Omental fat pad (tissue), 4 donors: ENCODE data around the gene ZNF432. TPM values are rescaled to one million over a fixed set of nuclear protein-coding genes. Genes with fewer than 3 reads are reported as not detected.
"Not testable (repeated sequence)": the region's sequence is repeated elsewhere in the genome, so short reads cannot be mapped to it uniquely, and the experiment has no call there.

Source experiments
- ATAC-seq: fragments of 150-250 bp; one replicate; pipeline ENCODE4 v1.9.1; 2016; ENCODE audit warnings: mild to moderate bottlenecking, moderate library complexity; ENCODE audit not compliant: low FRiP score
- DNase-seq: peaks from one replicate; pipeline ENCODE4 v3.0.0-alpha.2; 2019; ENCODE audit warnings: low spot score
- CTCF ChIP-seq, 3 donors: fragments of 450-650 bp; IDR thresholded peaks; one replicate each; pipeline ENCODE4 v1.5.1; 2016 to 2017; ENCODE audit warnings: antibody characterized with exemption in 3 of 3, mild to moderate bottlenecking in 3 of 3, moderate library complexity in 2 of 3
- total RNA-seq, 4 donors: library from RNA; depleted of rRNA; stranded (reverse); fragments of >200 nt; gene quantifications; one replicate each; pipeline ENCODE4 v1.1.0, GENCODE V29; 2016

Gene ZNF432
- total RNA-seq, 4 donors from 2014 or later, result 7.3 to 15.3 (median 11.7) TPM

DNA sequence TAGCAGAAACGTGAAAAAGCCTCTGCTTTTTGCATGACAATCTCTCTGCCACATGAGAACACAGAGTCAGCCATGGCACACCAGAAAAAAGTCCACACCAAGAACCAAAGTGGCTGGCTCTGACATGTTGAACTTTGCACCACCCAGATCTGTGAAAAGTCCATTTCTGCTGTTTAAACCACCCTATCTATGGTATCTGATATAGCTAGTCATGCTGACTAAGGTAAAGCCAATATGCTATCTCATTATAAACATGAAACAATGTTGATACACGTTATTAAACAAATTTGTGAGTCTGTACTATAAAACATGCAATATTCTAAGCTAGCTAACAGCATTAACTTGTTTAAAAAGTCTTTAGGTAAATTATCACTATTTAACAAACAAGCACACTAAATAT, 21.0 kb upstream of the ZNF432 start:
- TF ChIP-seq CTCF (IDR thresholded peaks at IDR 0.05), result no peak
- ATAC-seq (no peak), DNase-seq (no peak)

- no peak for TF ChIP-seq CTCF (IDR thresholded peaks at IDR 0.05)
- ATAC-seq, result no peak
- DNase-seq, result no peak
Observed at GRCh38 chr19:52066258-52066863, 17.7 kb upstream of the ZNF432 start.

DNA sequence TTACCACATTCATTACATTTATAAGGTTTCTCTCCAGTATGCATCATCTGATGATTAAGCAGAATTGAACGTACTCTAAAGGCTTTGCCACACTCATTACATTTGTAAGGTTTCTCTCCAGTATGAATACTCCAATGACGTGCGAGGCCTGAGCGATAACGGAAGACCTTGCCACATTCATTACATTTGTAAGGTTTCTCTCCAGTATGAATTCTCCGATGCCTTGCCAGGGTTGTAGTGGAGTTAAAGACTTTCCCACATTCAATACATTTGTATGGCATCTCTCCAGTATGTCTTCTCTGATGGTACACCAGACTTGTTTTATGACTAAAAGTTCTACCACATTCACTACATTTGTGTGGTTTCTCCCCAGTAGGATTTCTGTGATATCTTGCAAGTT, 16.8 kb upstream of the ZNF432 start:
- TF ChIP-seq CTCF (IDR thresholded peaks at IDR 0.05), result no peak
- DNase-seq (no peak), ATAC-seq (no peak)

DNA sequence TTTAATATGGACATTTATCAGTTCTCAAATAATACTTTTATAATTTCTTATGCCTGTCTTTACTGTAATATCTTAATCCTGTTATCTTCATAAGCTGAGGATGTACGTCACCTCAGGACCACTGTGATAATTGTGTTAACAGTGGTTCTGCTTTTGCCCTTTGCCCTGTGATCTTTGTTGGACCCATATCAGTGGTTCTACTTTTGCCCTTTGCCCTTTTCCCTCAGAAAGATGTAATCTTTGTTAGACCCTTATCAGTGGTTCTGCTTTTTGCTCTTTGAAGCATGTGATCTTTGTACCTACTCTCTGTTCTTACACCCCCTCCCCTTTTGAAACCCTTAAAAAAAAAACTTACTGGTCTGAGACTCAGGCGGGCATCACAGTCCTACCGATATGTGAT, 7.8 kb upstream of the ZNF432 start:
- ATAC-seq, DNase-seq: not testable (repeated sequence)

DNA sequence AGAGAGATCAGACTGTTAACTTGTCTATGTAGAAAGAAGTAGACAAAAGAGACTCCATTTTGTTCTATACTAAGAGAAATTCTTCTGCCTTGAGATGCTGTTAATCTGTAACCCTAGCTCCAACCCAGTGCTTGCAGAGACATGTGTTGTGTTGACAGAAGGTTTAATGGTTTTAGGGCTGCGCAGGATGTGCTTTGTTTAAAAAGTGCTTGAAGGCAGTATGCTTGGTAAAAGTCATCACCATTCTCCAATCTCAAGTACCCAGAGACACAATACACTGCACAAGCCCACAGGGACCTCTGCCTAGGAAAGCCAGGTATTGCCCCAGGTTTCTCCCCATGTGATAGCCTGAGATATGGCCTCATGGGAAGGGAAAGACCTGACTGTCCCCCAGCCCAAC, 3.1 kb upstream of the ZNF432 start:
- DNase-seq, ATAC-seq: not testable (repeated sequence)

DNA sequence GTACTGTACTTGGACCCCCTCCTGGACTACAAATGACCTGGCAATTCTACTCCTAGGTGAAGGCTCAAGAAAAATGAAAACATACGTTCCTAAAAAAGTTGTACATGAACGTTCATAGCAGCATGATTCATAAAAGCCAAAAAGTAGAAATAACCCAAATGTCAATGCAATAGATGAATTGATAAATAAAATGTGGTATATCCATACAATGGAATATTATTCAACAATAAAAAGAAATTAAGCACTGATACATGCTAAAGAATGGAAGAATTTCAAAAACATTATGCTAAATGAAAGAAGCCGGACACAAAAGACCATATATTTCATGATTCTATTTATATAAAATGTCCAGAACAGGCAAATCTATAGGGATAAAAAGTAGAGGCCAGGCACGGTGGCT, 9.5 kb downstream of the ZNF432 start:
- no peak for TF ChIP-seq CTCF (IDR thresholded peaks at IDR 0.05)
- ATAC-seq (no peak), DNase-seq (no peak)

GRCh38 chr19:52034051-52034728, 14.4 kb downstream of the ZNF432 start:
- TF ChIP-seq CTCF (IDR thresholded peaks at IDR 0.05), result no peak
- ATAC-seq, result no peak

DNA sequence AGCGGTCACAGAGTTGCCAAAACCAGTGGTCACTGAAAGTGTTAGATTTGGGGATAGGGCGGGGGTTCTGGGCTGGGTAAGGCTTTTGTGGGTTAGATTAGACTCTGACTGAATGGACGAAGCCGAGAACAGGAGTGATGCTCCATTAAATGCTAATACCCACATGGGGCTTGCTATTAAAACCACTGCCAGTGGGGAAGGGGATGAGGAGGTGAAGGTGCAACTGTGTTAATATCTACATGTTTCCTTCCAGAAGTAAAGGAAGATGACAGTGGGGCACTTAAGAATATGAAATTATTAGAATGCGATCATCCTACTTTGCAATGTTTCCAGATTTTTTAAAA, 19.9 kb downstream of the ZNF432 start:
- DNase-seq, result no peak
- peak; percentile 20 for ATAC-seq
- TF ChIP-seq CTCF (IDR thresholded peaks at IDR 0.05), result no peak

More at GRCh38 chr19:52034051-52034728, 14.4 kb downstream of the ZNF432 start:
- no peak for DNase-seq
